ENCODE measurements around the gene RETREG1.

- no peak for TF ChIP-seq CTCF (IDR thresholded peaks at IDR 0.05)
- TF ChIP-seq POLR2A (IDR thresholded peaks at IDR 0.05): no peak
Measured at GRCh38 chr5:16536818-16537217, 80.0 kb downstream of the RETREG1 start.
